Measurements from ENCODE around the gene PMEL. TPM values are rescaled to one million over a fixed set of nuclear protein-coding genes. Genes with fewer than 3 reads are reported as not detected.

PMEL gene
- total RNA-seq (2021) = 72.2 to 86.5 TPM (median 79.3 TPM) in 3 replicates
- percentile 57 among the genes with signal in this experiment for Bru-seq, nascent RNA
- long read RNA-seq, experiment 1, transcript PMEL-215 (9 exons, 1,867 nt) = minor isoform, 6 of 347 reads
- long read RNA-seq, experiment 1, transcript PMEL-206 (11 exons, 2,757 nt) = major isoform, 221 of 347 reads
- long read RNA-seq, experiment 1, transcript PMEL-201 (11 exons, 2,127 nt) = minor isoform, 13 of 347 reads
- long read RNA-seq, experiment 1, partial matches to known transcripts = 8 of 347 reads
- long read RNA-seq, experiment 1, other reads (novel, unspliced or antisense) = 99 of 347 reads
- long read RNA-seq, experiment 2, transcript PMEL-206 (11 exons, 2,757 nt) = major isoform, 39 of 92 reads
- long read RNA-seq, experiment 2, partial matches to known transcripts = 18 of 92 reads
- long read RNA-seq, experiment 2, other reads (novel, unspliced or antisense) = 33 of 92 reads
- long read RNA-seq, experiment 3, transcript PMEL-201 (11 exons, 2,127 nt) = minor isoform, 6 of 146 reads
- long read RNA-seq, experiment 3, transcript PMEL-206 (11 exons, 2,757 nt) = major isoform, 79 of 146 reads
- long read RNA-seq, experiment 3, transcript PMEL-215 (9 exons, 1,867 nt) = minor isoform, 5 of 146 reads
- long read RNA-seq, experiment 3, partial matches to known transcripts = 7 of 146 reads
- long read RNA-seq, experiment 3, other reads (novel, unspliced or antisense) = 49 of 146 reads

GRCh38 chr12:55965941-55966407 is at the start of gene PMEL:
PMEL (minus strand) TSS chr12:55966042; CDS start chr12:55966011, 31 bp downstream.
- Mint-ChIP-seq H3K4me1 (peaks cover 26% of the 10 kb centered on the region), H3K9me3 (no peaks in the 10 kb centered on the region), H3K27ac (peak within 1 kb of the TSS; percentile 99), H3K27me3 (ENCODE audit: low read depth) (no peaks in the 10 kb centered on the region), H3K4me3 (peak within 1 kb of the TSS; percentile 99), H3K36me3 (peaks cover 11% of the 10 kb centered on the region)
- peak; percentile 48 for DNase-seq (ENCODE audit: low spot score)
- ChIA-PET POLR2A (interaction anchor here (1.3 kb wide), 1 partner anchor 8 kb away, joined by 10 read pairs; the partner anchor contains the start of gene RAB5B), CTCF (interaction anchor here (1.6 kb wide), 1 partner anchor 36 kb away, joined by 5 read pairs; no protein-coding TSS in a partner anchor)
- no peak for TF ChIP-seq ETV6 (CRISPR knock-in tag; IDR thresholded peaks at IDR 0.05)
- no peak for TF ChIP-seq RELA (CRISPR knock-in tag; IDR thresholded peaks at IDR 0.05; ENCODE audit: borderline replicate concordance)
- no peak for TF ChIP-seq HMGA2 (CRISPR knock-in tag; IDR thresholded peaks at IDR 0.05)
- no peak for TF ChIP-seq HMGXB4 (CRISPR knock-in tag; IDR thresholded peaks at IDR 0.05)
- TF ChIP-seq TP53 (CRISPR knock-in tag; IDR thresholded peaks at IDR 0.05) = no peak
- TF ChIP-seq ZNF121 (CRISPR knock-in tag; IDR thresholded peaks at IDR 0.05) = no peak
- no peak for TF ChIP-seq SP1 (CRISPR knock-in tag; conservative IDR thresholded peaks at IDR 0.05)
- no peak for TF ChIP-seq E2F4 (CRISPR knock-in tag; IDR thresholded peaks at IDR 0.05; ENCODE audit: borderline replicate concordance, low read depth)
- TF ChIP-seq USF2 (CRISPR knock-in tag; IDR thresholded peaks at IDR 0.05) = no peak
- no peak for TF ChIP-seq ZNF423 (CRISPR knock-in tag; IDR thresholded peaks at IDR 0.05)
- no peak for TF ChIP-seq PRDM15 (CRISPR knock-in tag; IDR thresholded peaks at IDR 0.05)
- TF ChIP-seq NFATC4 (CRISPR knock-in tag; IDR thresholded peaks at IDR 0.05) = no peak
- no peak for TF ChIP-seq ZNF396 (CRISPR knock-in tag; IDR thresholded peaks at IDR 0.05; ENCODE audit: borderline replicate concordance)
- TF ChIP-seq STAT6 (CRISPR knock-in tag; conservative IDR thresholded peaks at IDR 0.05; ENCODE audit: low read depth) = no peak
- no peak for TF ChIP-seq CTCF (IDR thresholded peaks at IDR 0.05)
- TF ChIP-seq MLX (CRISPR knock-in tag; IDR thresholded peaks at IDR 0.05) = no peak
- no peak for TF ChIP-seq ZBTB21 (CRISPR knock-in tag; IDR thresholded peaks at IDR 0.05; ENCODE audit: borderline replicate concordance)
- no peak for TF ChIP-seq CBFB (CRISPR knock-in tag; IDR thresholded peaks at IDR 0.05; ENCODE audit: low read depth)
- TF ChIP-seq NR1H2 (CRISPR knock-in tag; IDR thresholded peaks at IDR 0.05) = no peak
- no peak for TF ChIP-seq MXD4 (CRISPR knock-in tag; IDR thresholded peaks at IDR 0.05; ENCODE audit: borderline replicate concordance)
- peak; percentile 64 for ATAC-seq

All from WTC11 (cell line).